SIG-M5 treated with dmso at 0.1 percent for 504 hours (cell line): ENCODE data around the gene AK4.
"Not testable (repeated sequence)": the region's sequence is repeated elsewhere in the genome, so short reads cannot be mapped to it uniquely, and the experiment has no call there.

Source experiments
- DNase-seq: peaks from one replicate; lab custom pipeline; 2025; ENCODE audit not compliant: unreplicated experiment; lab: John Stamatoyannopoulos, UW

AK4 gene

GRCh38 chr1:65210325-65210724 lies 62.3 kb downstream of the AK4 start:
- DNase-seq, result no peak

- no peak for DNase-seq
Measured at GRCh38 chr1:65211331-65211730, 63.3 kb downstream of the AK4 start.

GRCh38 chr1:65213271-65214023 lies 65.4 kb downstream of the AK4 start:
- no peak for DNase-seq

GRCh38 chr1:65214340-65215027 lies 66.5 kb downstream of the AK4 start:
- DNase-seq, result no peak

- no peak for DNase-seq
Measured at GRCh38 chr1:65216989-65217388, 69.0 kb downstream of the AK4 start.

GRCh38 chr1:65221638-65222339 lies 73.8 kb downstream of the AK4 start:
- DNase-seq, result no peak

GRCh38 chr1:65222340-65222940 lies 74.4 kb downstream of the AK4 start:
- no peak for DNase-seq

GRCh38 chr1:65224681-65225091 lies 76.7 kb downstream of the AK4 start:
- DNase-seq, result no peak

- no peak for DNase-seq
Measured at GRCh38 chr1:65225179-65225578, 77.2 kb downstream of the AK4 start.

- DNase-seq, result no peak
Measured at GRCh38 chr1:65229201-65229600, 81.2 kb downstream of the AK4 start.

- DNase-seq, result no peak
Measured at GRCh38 chr1:65229754-65230339, 81.8 kb downstream of the AK4 start.

- no peak for DNase-seq
Measured at GRCh38 chr1:65230731-65231481, 82.9 kb downstream of the AK4 start.

- DNase-seq, result no peak
Measured at GRCh38 chr1:65231718-65232330, 83.8 kb downstream of the AK4 start.

GRCh38 chr1:65232461-65232990 lies 84.5 kb downstream of the AK4 start:
- no peak for DNase-seq

GRCh38 chr1:65233782-65234181 lies 85.8 kb downstream of the AK4 start:
- DNase-seq, result no peak

GRCh38 chr1:65235867-65236805 lies 88.1 kb downstream of the AK4 start:
- DNase-seq, result peak; percentile 26

- DNase-seq, result not testable (repeated sequence)
Measured at GRCh38 chr1:65237088-65237487, 89.1 kb downstream of the AK4 start.

GRCh38 chr1:65237503-65237902 lies 89.5 kb downstream of the AK4 start:
- DNase-seq, result no peak

GRCh38 chr1:65238010-65238409 lies 90.0 kb downstream of the AK4 start:
- no peak for DNase-seq
